Brain microvascular endothelial cell (primary cell): ENCODE results near the gene HABP4.
A peak's percentile ranks its signal among the peaks of the same experiment; 100 is the strongest.

Experiments
- DNase-seq: peaks from one replicate; pipeline ENCODE4 v3.0.0-alpha.2; 2020
- H3K27ac ChIP-seq: fragments of 250-450 bp; sonication (Bioruptor Pico); 2 replicates; pipeline ENCODE4 v1.5.1; 2020; ENCODE audit warnings: mild to moderate bottlenecking, moderate library complexity
- H3K27me3 ChIP-seq: fragments of 250-450 bp; sonication (Bioruptor Pico); replicated peaks from 2 replicates; pipeline ENCODE4 v1.5.1; 2020; ENCODE audit warnings: mild to moderate bottlenecking
- H3K36me3 ChIP-seq: fragments of 250-450 bp; sonication (Bioruptor Pico); replicated peaks from 2 replicates; pipeline ENCODE4 v1.5.1; 2020; ENCODE audit warnings: mild to moderate bottlenecking
- H3K4me3 ChIP-seq: 2 replicates; pipeline ENCODE4 v1.5.1; 2011; ENCODE audit warnings: low read depth, mild to moderate bottlenecking, control low read depth, low read length, moderate library complexity
- CTCF ChIP-seq: IDR thresholded peaks from 2 replicates; pipeline ENCODE4 v1.5.1; 2011; ENCODE audit warnings: low read depth, mild to moderate bottlenecking, moderate library complexity, low read length, control low read depth, inconsistent platforms; ENCODE audit errors: missing control alignments
- in situ Hi-C: cut with HindIII; loops from 2 replicates; pipeline ENCODE4 v1.10.0; 2017; ENCODE audit warnings: low sequenced_read_pairs, low pct_ligation_motif_present

Gene HABP4

GRCh38 chr9:96440671-96441199 is 9.2 kb upstream of the HABP4 start:
- in situ Hi-C loops, result no loop called here
- DNase-seq, result no peak
- Histone ChIP-seq H3K36me3 (no peaks in the 10 kb centered on the region), H3K27ac (no peak overlapping the region), H3K4me3 (no peak overlapping the region), H3K27me3 (no peaks in the 10 kb centered on the region)
- no peak for TF ChIP-seq CTCF

- no peak for DNase-seq
- Histone ChIP-seq H3K27me3 (no peaks in the 10 kb centered on the region), H3K36me3 (no peaks in the 10 kb centered on the region), H3K4me3 (no peak overlapping the region), H3K27ac (no peak overlapping the region)
- TF ChIP-seq CTCF, result peak; percentile 54
- in situ Hi-C loops, result no loop called here
Observed at GRCh38 chr9:96441798-96442445, 8.0 kb upstream of the HABP4 start.

- Histone ChIP-seq H3K27me3 (no peaks in the 10 kb centered on the region), H3K27ac (no peak overlapping the region), H3K36me3 (no peaks in the 10 kb centered on the region), H3K4me3 (no peak overlapping the region)
- in situ Hi-C loops, result no loop called here
- DNase-seq, result no peak
- TF ChIP-seq CTCF, result no peak
Observed at GRCh38 chr9:96442491-96442890, 7.5 kb upstream of the HABP4 start.

- no peak for DNase-seq
- Histone ChIP-seq H3K36me3 (no peaks in the 10 kb centered on the region), H3K27me3 (no peaks in the 10 kb centered on the region), H3K27ac (no peak overlapping the region), H3K4me3 (no peak overlapping the region)
- TF ChIP-seq CTCF, result no peak
- in situ Hi-C loops, result no loop called here
Observed at GRCh38 chr9:96447406-96447805, 2.6 kb upstream of the HABP4 start.

- in situ Hi-C loops, result no loop called here
- Histone ChIP-seq H3K27ac (no peak overlapping the region), H3K36me3 (no peaks in the 10 kb centered on the region), H3K4me3 (no peak overlapping the region), H3K27me3 (no peaks in the 10 kb centered on the region)
- no peak for DNase-seq
- TF ChIP-seq CTCF, result no peak
Observed at GRCh38 chr9:96448546-96449170, 1.3 kb upstream of the HABP4 start.
